Measurements from ENCODE around the gene RAPSN.

Gene RAPSN

DNA sequence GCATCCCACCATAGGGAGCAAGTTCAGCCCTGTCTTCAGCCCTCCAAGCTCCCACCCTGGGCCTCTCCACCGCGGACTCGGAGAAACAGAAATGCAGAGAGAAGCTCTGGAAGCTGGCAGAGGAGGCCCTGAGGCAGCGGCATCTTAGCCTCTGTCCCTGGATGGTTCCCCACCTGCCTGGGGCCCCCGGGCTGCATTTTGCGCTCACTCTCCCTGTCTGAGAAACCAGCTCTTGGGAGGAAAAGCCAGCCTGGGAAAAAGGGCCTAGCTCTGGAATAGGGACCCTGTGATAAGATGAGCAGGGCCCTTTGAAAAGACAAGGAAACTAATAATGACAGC, 58.5 kb downstream of the RAPSN start:
- no peak for DNase-seq (ENCODE audit: low spot score)

DNA sequence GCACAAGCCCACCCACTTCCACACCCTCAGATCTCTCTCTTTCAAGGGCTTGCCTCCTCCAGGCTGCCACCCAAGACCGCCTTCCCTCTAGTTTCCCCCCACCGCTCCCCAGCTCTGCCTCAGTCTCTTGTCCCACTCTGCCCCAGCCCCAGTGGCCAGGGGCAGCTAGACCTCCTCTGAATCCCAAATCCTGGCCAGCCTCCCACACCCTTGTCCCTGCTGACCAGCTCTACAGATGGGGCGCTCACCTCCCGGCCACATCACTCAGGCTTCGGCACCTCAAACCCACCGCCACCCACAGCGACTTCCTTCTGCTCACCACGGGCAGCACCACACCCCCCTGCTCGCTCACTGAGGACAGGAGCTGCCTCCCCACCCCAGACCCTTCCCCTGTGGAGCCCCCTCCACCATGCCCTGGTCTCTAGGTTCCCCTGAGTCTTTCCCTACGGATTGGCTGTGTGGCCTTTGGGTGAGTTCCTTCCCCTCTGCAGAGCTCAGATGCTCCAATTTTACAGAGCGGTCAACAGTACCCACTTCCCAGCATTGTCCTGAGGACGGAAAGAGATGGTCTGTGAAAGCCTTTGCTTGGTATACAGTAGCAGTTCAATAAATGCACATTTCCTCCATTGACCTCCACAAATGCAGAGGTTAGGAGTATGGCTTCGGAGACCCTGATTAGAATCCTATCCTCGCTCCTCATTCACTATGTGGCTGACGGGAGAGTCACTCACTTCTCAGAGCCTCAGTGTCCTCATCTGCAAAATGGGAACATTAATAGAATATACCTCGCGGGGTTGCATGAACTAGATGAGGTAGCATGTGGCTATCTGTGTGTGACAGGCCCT, 59.1 kb downstream of the RAPSN start:
- no peak for DNase-seq (ENCODE audit: low spot score)

DNA sequence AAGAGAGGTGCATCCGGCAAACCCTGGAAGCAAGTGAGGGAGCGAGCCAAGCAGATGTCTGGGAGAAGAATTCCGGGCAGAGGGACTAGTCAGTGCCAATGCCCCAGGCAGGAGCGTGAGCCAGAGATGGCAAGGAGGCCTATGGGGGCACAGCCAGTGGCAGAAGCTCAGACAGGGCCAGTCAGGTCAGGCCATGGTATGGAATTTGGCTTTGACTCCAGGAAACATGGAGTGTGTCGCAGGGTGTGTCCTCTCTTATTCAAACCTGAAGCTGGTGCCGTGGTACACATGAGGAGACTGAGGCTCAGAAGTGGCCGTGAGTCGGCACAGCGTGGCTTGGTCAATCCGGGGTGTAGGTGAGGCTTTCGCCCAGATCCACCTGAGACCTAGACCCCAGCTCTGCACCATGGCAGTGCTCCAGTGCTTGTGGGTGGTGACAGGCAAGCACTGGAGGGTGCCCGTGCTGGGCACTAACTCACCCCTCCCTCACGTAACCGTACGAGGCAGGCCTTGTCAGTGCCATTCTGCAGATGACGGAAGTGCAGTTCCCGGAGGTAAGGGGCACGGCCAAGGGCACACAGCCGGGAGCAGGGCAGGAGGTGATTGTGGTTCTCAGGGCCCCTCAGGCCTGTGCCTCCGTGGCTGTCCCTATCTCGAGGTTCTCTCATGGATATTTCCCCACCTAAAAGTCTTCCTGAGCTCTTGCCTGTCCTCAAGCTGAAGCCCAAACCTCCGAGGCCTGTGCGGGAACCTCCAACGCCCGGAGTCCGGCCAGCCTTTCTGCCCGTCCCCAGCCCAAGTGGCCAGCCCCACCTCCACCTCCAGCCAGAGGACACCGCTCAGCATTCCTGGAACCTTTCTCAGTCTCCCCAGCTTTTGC, 60.0 kb downstream of the RAPSN start:
- DNase-seq (ENCODE audit: low spot score) = no peak

DNA sequence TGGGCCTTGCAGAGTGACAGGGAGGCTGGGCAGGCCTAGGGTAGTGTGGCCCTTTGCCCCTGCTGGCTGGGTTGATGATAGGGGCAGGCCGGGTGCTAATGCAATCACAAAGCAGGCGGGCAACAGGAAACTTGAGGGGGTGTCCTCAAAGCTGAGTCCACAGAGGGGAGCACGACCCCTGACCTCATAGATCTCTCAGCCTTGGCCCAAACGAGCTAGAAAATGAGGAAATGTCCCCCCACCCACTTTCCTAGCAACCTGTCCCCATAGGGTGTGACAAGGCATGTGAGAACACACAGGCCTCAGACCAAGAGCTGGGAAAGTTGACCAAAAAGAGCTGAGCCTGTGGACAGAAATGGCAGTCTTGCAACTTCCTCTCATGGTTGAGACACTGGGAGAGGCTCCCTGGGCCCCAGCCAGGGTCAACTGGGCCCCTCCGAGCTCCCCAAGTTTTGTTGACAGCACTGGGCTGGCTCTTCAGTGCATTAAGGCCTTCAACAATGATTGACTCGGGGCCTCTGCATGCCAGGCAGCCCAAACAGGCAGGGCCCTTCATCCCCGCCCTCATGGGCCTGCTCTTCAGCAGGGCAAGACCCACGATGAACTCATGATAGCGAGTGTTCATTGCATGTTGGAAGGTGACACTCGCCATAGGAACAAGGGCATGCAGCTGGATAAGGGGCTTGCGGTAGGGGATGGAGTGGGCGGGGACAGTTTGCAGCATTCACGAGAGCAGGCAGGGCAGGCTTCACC, 60.8 kb downstream of the RAPSN start:
- DNase-seq (ENCODE audit: low spot score) = no peak
